ENCODE results near the gene CLHC1. TPM values are rescaled to one million over a fixed set of nuclear protein-coding genes. Genes with fewer than 3 reads are reported as not detected.
"Not testable (repeated sequence)": the region's sequence is repeated elsewhere in the genome, so short reads cannot be mapped to it uniquely, and the experiment has no call there.

CLHC1 gene
- total RNA-seq, 1 donor from 2014 or later = 24.6 TPM

DNA sequence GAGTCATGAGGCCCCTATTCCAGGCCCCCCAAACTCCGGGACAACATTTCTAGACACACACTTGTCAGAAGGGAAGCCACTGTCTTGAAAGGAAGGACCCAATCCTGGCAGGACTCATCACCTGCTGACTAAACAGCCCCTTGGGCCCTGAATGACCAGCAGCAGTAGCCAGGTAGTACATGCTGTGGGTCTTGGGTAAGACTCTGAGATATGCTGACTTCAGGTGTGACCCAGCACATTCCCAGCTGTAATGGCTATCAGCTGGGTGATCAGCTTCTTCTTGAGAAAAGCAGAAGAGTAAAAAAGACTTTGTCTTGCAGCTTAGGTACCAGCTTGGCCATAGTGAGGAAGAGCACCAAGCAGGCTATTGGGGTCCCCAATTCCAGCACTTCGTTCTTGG is 35.6 kb downstream of the CLHC1 start:
- TF ChIP-seq EZH2phosphoT487 (IDR thresholded peaks at IDR 0.05) (no peak), EZH2 (IDR thresholded peaks at IDR 0.05) (no peak)
- TF ChIP-seq, protein P1, sequence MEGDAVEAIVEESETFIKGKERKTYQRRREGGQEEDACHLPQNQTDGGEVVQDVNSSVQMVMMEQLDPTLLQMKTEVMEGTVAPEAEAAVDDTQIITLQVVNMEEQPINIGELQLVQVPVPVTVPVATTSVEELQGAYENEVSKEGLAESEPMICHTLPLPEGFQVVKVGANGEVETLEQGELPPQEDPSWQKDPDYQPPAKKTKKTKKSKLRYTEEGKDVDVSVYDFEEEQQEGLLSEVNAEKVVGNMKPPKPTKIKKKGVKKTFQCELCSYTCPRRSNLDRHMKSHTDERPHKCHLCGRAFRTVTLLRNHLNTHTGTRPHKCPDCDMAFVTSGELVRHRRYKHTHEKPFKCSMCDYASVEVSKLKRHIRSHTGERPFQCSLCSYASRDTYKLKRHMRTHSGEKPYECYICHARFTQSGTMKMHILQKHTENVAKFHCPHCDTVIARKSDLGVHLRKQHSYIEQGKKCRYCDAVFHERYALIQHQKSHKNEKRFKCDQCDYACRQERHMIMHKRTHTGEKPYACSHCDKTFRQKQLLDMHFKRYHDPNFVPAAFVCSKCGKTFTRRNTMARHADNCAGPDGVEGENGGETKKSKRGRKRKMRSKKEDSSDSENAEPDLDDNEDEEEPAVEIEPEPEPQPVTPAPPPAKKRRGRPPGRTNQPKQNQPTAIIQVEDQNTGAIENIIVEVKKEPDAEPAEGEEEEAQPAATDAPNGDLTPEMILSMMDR (IDR thresholded peaks at IDR 0.05) = no peak
- Histone ChIP-seq H3K4me2 (no peak overlapping the region), H3K4me3 (no peak overlapping the region), H3K36me3 (no peaks in the 10 kb centered on the region), H4K20me1 (ENCODE audit: low read depth) (no peaks in the 10 kb centered on the region), H3K9ac (no peak overlapping the region), H3F3A (ENCODE audit: low read depth) (no peaks in the 10 kb centered on the region), H2AFZ (replicated peaks) (no peak overlapping the region), H3K4me1 (no peaks in the 10 kb centered on the region), H3K27ac (no peak overlapping the region), H3K79me2 (ENCODE audit: low read depth) (no peaks in the 10 kb centered on the region), H3K9me3 (ENCODE audit: low read depth) (no peaks in the 10 kb centered on the region), H3K27me3 (no peaks in the 10 kb centered on the region)
- no peak for DNase-seq (ENCODE audit: low spot score)
- Mint-ChIP-seq H3K4me3 (no peak overlapping the region), H3K27me3 (ENCODE audit: insufficient read depth, low read depth) (no peaks in the 10 kb centered on the region), H3K4me1 (no peaks in the 10 kb centered on the region), H3K27ac (no peak overlapping the region), H3K9me3 (peaks cover 11% of the 10 kb centered on the region), H3K36me3 (peaks cover 42% of the 10 kb centered on the region)

DNA sequence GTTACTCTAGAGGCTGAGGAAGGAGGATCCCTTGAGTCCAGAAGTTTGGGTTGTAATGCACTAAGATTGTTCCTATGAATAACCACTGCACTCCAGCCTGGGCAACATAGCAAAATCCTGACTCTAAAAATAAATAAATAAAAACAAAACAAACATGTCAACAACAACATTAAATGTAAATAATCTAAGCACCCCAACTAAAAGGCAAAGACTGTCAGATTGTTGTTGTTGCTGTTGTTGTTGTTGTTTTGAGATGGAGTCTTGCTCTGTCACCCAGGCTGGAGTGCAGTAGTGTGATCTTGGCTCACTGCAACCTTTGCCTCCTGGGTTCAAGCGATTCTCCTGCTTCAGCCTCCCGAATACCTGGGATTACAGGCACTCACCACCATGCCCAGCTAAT is 40.2 kb downstream of the CLHC1 start:
- H2AFZ ChIP-seq (replicated peaks); H3K4me1 ChIP-seq; H3K4me2 ChIP-seq; H3K27me3 ChIP-seq; H3F3A ChIP-seq (ENCODE audit: low read depth); DNase-seq (ENCODE audit: low spot score); H3K4me3 ChIP-seq; H3K9me3 ChIP-seq (ENCODE audit: low read depth); H3K4me1 Mint-ChIP-seq; H3K27ac Mint-ChIP-seq; H3K9me3 Mint-ChIP-seq; H3K27ac ChIP-seq; H3K27me3 Mint-ChIP-seq (ENCODE audit: insufficient read depth, low read depth); H4K20me1 ChIP-seq (ENCODE audit: low read depth); H3K9ac ChIP-seq; H3K79me2 ChIP-seq (ENCODE audit: low read depth); H3K36me3 ChIP-seq; H3K4me3 Mint-ChIP-seq: not testable (repeated sequence)
- peaks cover 31% of the 10 kb centered on the region for H3K36me3 Mint-ChIP-seq

DNA sequence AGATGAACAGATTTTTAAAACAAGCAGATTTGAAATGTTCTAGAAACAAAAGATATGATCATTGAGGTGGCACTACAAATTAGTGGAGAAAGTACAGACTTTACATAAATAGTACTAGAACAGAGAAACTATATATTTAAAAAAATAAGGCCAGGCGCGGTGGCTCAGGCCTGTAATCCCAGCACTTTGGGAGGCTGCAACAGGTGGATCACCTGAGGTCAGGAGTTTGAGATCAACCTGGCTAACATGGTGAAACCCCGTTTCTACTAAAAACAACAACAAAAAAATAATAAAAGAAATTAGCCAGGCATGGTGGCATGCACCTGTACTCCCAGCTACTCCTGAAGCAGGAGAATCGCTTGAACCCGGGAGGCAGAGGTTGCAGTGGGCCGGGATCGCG is 45.3 kb downstream of the CLHC1 start:
- H3K79me2 ChIP-seq (ENCODE audit: low read depth); H3K4me3 Mint-ChIP-seq; H3K27ac ChIP-seq; H3K27me3 ChIP-seq; H3K4me2 ChIP-seq; H4K20me1 ChIP-seq (ENCODE audit: low read depth); H3K27ac Mint-ChIP-seq; H3K9me3 ChIP-seq (ENCODE audit: low read depth); H3F3A ChIP-seq (ENCODE audit: low read depth); H3K9ac ChIP-seq; H3K4me1 ChIP-seq; DNase-seq (ENCODE audit: low spot score); H2AFZ ChIP-seq (replicated peaks); H3K27me3 Mint-ChIP-seq (ENCODE audit: insufficient read depth, low read depth); H3K4me3 ChIP-seq; H3K36me3 ChIP-seq; H3K9me3 Mint-ChIP-seq; H3K4me1 Mint-ChIP-seq: not testable (repeated sequence)
- H3K36me3 Mint-ChIP-seq = peaks cover 16% of the 10 kb centered on the region

DNA sequence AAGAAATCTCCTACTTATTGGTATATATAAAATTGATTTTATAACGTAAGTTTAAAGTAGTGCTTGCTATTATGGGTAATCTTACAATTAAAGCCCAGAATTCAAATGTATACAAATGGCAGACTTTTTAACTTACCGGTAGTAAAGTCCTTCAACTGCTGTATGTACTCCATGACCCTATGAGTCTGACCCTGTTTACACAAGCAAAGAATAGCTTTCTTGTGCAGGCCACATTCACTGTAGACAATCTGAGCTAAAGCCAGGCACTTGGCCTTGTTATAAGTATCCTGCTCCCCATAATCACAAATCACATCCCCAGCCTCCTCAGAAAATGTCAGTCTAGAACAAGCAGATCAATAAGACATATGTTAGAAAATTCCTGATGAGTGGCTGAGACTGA is 51.7 kb downstream of the CLHC1 start:
- no peaks in the 10 kb centered on the region for H3K36me3 Mint-ChIP-seq
- H3F3A ChIP-seq (ENCODE audit: low read depth) = peaks cover 3% of the 10 kb centered on the region
- H3K4me1 ChIP-seq = no peaks in the 10 kb centered on the region
- no peak overlapping the region for H3K4me3 ChIP-seq
- no peak overlapping the region for H3K9ac ChIP-seq
- DNase-seq (ENCODE audit: low spot score) = no peak
- H3K36me3 ChIP-seq = no peaks in the 10 kb centered on the region
- H2AFZ ChIP-seq (replicated peaks) = no peak overlapping the region
- H3K79me2 ChIP-seq (ENCODE audit: low read depth) = no peaks in the 10 kb centered on the region
- H3K4me1 Mint-ChIP-seq = no peaks in the 10 kb centered on the region
- no peak overlapping the region for H3K27ac ChIP-seq
- no peak overlapping the region for H3K4me2 ChIP-seq
- H4K20me1 ChIP-seq (ENCODE audit: low read depth) = no peaks in the 10 kb centered on the region
- H3K4me3 Mint-ChIP-seq = no peak overlapping the region
- TF ChIP-seq, protein P1 (IDR thresholded peaks at IDR 0.05) = no peak
- TF ChIP-seq EZH2phosphoT487 (IDR thresholded peaks at IDR 0.05) (no peak), EZH2 (IDR thresholded peaks at IDR 0.05) (no peak)
- H3K27ac Mint-ChIP-seq = no peak overlapping the region
- no peaks in the 10 kb centered on the region for H3K9me3 Mint-ChIP-seq
- H3K27me3 Mint-ChIP-seq (ENCODE audit: insufficient read depth, low read depth) = no peaks in the 10 kb centered on the region
- no peaks in the 10 kb centered on the region for H3K9me3 ChIP-seq (ENCODE audit: low read depth)
- no peaks in the 10 kb centered on the region for H3K27me3 ChIP-seq
